ENCODE data around the gene KLF11. TPM values are rescaled to one million over a fixed set of nuclear protein-coding genes. Genes with fewer than 3 reads are reported as not detected.

The KLF11 gene
- total and polyA plus RNA-seq, 9 of the 15 experiments (the other 6 are each of a cell fraction or from before 2014, with no cell fraction given), result 2.1 to 13.4 (median 6.5) TPM

DNA sequence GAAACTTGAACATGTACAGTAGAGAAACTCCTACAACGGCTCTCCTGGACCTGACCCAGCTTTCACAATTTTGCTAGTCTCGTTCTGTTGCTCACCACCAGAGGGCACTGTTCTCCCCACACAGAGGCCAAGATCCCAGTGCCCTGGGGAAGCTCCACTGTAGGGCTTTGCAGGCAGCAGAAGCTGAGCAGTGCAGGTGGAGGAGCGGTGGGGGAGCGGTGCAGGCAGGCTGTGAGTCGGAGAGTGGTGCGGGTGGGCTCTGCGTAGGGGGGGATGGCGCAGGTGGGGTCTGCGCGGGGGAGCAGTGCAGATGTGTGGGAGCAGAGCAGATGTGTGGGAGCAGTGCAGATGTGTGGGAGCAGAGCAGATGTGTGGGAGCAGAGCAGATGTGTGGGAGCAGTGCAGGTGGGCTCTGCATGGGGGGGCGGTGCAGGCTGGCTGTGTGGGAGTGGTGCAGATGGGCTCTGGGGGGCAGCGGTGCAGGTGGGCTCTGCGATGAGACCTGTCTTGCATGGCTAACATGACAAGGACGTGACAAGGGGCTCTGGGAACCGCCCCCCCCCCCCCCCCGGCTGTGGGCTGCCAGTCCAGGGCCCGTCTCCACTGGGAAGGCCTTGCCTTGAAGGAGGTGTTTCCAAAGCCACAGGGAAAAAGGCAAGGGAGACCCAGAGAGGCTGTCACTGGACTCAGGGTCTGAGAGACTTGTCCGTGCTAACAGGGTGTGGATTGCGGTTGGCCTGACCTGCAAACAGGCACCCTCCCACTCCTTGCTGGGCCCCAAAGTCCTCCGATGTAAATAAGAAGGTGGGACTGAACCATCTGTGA lies 29.5 kb downstream of the KLF11 start (continued):
- TF ChIP-seq CTCF (IDR thresholded peaks at IDR 0.05 in 2 of 3, conservative IDR thresholded peaks at IDR 0.05 in 1 of 3; ENCODE audit: insufficient read depth in 2 of 3, low read depth in 1 of 3, low read length in 3 of 3), result peak; percentile 92 to 93 (median 93)
- TF ChIP-seq RBM17 (IDR thresholded peaks at IDR 0.05; ENCODE audit: borderline replicate concordance, low read depth, low read length), result no peak
- TF ChIP-seq SMARCB1 (IDR thresholded peaks at IDR 0.05; ENCODE audit: insufficient read length, low read depth), result no peak
- TF ChIP-seq ZNF239 (CRISPR knock-in tag; IDR thresholded peaks at IDR 0.05), result no peak
- TF ChIP-seq SMARCC2 (IDR thresholded peaks at IDR 0.05; ENCODE audit: low read depth), result no peak
- peak; percentile 78; the same call in 1 of the 2 replicates for TF ChIP-seq REST (IDR thresholded peaks at IDR 0.05; ENCODE audit: borderline replicate concordance)
- TF ChIP-seq REST (CRISPR knock-in tag; IDR thresholded peaks at IDR 0.05; ENCODE audit: low read depth), result no peak
- no peak for TF ChIP-seq ATF1 (CRISPR knock-in tag; IDR thresholded peaks at IDR 0.05)
- TF ChIP-seq ATF1 (tag; IDR thresholded peaks at IDR 0.05), result no peak
- peak; percentile 94 for TF ChIP-seq SMC3 (conservative IDR thresholded peaks at IDR 0.05; ENCODE audit: insufficient read depth, low read depth, low read length)
- TF ChIP-seq CEBPB (tag; IDR thresholded peaks at IDR 0.05), result peak; percentile 63; the same call in 1 of the 2 replicates
- no peak for TF ChIP-seq SETDB1 (IDR thresholded peaks at IDR 0.05; ENCODE audit: low read length)
- TF ChIP-seq STAG1 (CRISPR knock-in tag; IDR thresholded peaks at IDR 0.05; ENCODE audit: borderline replicate concordance), result peak; percentile 58
- TF ChIP-seq RFX1 (IDR thresholded peaks at IDR 0.05), result no peak
- TF ChIP-seq RAD21 (CRISPR knock-in tag; conservative IDR thresholded peaks at IDR 0.05 in 1 of 2, IDR thresholded peaks at IDR 0.05 in 1 of 2), result peak; percentile 77 to 89
- TF ChIP-seq KLF6 (CRISPR knock-in tag; IDR thresholded peaks at IDR 0.05; ENCODE audit: borderline replicate concordance), result no peak
- TF ChIP-seq ZNF75A (CRISPR knock-in tag; IDR thresholded peaks at IDR 0.05), result no peak
